GM21825 (cell line): ENCODE measurements around the gene NOBOX.
"Not testable (repeated sequence)": the region's sequence is repeated elsewhere in the genome, so short reads cannot be mapped to it uniquely, and the experiment has no call there.

Experiments
- ATAC-seq: cut with Tn5 transposase; IDR thresholded peaks from one replicate; pipeline ENCODE4 v1.9.1; 2021; ENCODE audit warnings: mild to moderate bottlenecking, moderate library complexity; ENCODE audit not compliant: unreplicated experiment

Gene NOBOX

GRCh38 chr7:144403649-144404061, at the start of gene NOBOX:
TSS of gene NOBOX (minus strand) at chr7:144403693.
- ATAC-seq: no peak

- ATAC-seq: peak; percentile 57
Measured at GRCh38 chr7:144452064-144452463, 48.6 kb upstream of the NOBOX start.

- no peak for ATAC-seq
Measured at GRCh38 chr7:144445590-144445989, 42.1 kb upstream of the NOBOX start.

- no peak for ATAC-seq
Measured at GRCh38 chr7:144439717-144440205, 36.3 kb upstream of the NOBOX start.

- no peak for ATAC-seq
Measured at GRCh38 chr7:144438759-144439158, 35.3 kb upstream of the NOBOX start.

- peak; percentile 63 for ATAC-seq
Measured at GRCh38 chr7:144437370-144438191, 34.1 kb upstream of the NOBOX start.

GRCh38 chr7:144436500-144436899, 33.0 kb upstream of the NOBOX start:
- ATAC-seq: no peak

- no peak for ATAC-seq
Measured at GRCh38 chr7:144428431-144428830, 24.9 kb upstream of the NOBOX start.

GRCh38 chr7:144427539-144427938, 24.0 kb upstream of the NOBOX start:
- ATAC-seq: not testable (repeated sequence)

- not testable (repeated sequence) for ATAC-seq
Measured at GRCh38 chr7:144418931-144419330, 15.4 kb upstream of the NOBOX start.

GRCh38 chr7:144416341-144416740, 12.8 kb upstream of the NOBOX start:
- ATAC-seq: no peak

GRCh38 chr7:144415858-144416257, 12.4 kb upstream of the NOBOX start:
- ATAC-seq: no peak

- ATAC-seq: no peak
Measured at GRCh38 chr7:144414815-144415214, 11.3 kb upstream of the NOBOX start.

- no peak for ATAC-seq
Measured at GRCh38 chr7:144410441-144410840, 6.9 kb upstream of the NOBOX start.

GRCh38 chr7:144408121-144408520, 4.6 kb upstream of the NOBOX start:
- no peak for ATAC-seq

GRCh38 chr7:144407266-144407931, 3.9 kb upstream of the NOBOX start:
- ATAC-seq: no peak

- no peak for ATAC-seq
Measured at GRCh38 chr7:144404946-144405345, 1.5 kb upstream of the NOBOX start.

- no peak for ATAC-seq
Measured at GRCh38 chr7:144403102-144403501, 391 bp downstream of the NOBOX start.

GRCh38 chr7:144401490-144401889, 2.0 kb downstream of the NOBOX start:
- no peak for ATAC-seq

- ATAC-seq: no peak
Measured at GRCh38 chr7:144399946-144400345, 3.5 kb downstream of the NOBOX start.

- no peak for ATAC-seq
Measured at GRCh38 chr7:144398911-144399310, 4.6 kb downstream of the NOBOX start.

GRCh38 chr7:144398291-144398690, 5.2 kb downstream of the NOBOX start:
- no peak for ATAC-seq
